ENCODE results near the gene GMEB1. TPM values are rescaled to one million over a fixed set of nuclear protein-coding genes. Genes with fewer than 3 reads are reported as not detected.
"Not testable (repeated sequence)": the region's sequence is repeated elsewhere in the genome, so short reads cannot be mapped to it uniquely, and the experiment has no call there.

GMEB1 gene
- total and polyA plus RNA-seq, 2 donors (not counting 1 experiment from before 2014, with no cell fraction given), result 7.5 to 21.7 TPM

DNA sequence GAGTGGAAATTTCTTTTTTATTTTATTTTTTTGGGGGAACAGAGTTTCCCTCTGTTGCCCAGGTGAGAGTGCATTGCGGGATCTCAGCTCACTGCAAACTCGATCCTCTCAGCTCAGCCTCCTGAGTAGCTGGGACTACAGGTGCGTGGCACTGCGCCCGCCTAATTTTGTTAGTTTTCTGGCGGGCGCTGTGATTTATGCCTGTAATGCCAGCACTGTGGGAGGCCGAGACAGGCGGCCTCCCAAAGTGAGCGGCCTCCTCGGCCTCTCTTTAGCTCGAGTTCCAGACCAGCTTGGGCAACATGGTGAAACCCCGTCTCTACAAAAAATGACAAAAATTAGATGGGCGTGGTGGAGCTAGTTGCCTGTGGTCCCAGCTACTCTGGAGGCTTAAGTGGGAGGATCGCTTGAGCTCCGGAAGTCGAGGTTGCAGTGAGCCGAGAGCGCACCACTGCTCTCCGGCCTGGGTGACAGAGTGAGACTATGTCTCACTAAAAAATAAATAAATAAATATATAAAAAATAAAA, 2.7 kb downstream of the GMEB1 start:
- H3K27ac Mint-ChIP-seq, result no peak overlapping the region
- Histone ChIP-seq H4K20me1 (ENCODE audit: control insufficient read depth, insufficient read depth, low read length, poor library complexity, severe bottlenecking) (peaks cover 4% of the 10 kb centered on the region), H3K36me3 (replicated peaks in 1 of 2; ENCODE audit: control extremely low read depth in 1 of 2, control insufficient read depth in 1 of 2, extremely low read depth in 1 of 2, insufficient read depth in 2 of 2, low read length in 1 of 2) (no peaks in the 10 kb centered on the region), H3K27me3 (replicated peaks in 1 of 4; ENCODE audit: control extremely low read depth in 1 of 4, control insufficient read depth in 3 of 4, insufficient read depth in 4 of 4, low read length in 3 of 4) (no peaks in the 10 kb centered on the region), H3K9me3 (ENCODE audit: control extremely low read depth in 1 of 3, control insufficient read depth in 2 of 3, insufficient read depth in 1 of 3, low read length in 2 of 3) (no peaks in the 10 kb centered on the region), H3K27ac (ENCODE audit: low read length in 2 of 2) (peak overlapping the region in 1 of 2 donors; percentile 34), H3K4me1 (ENCODE audit: control insufficient read depth in 2 of 2, insufficient read depth in 2 of 2, low read length in 2 of 2) (peaks cover 5 to 24% of the 10 kb centered on the region in 2 donors), H3K79me2 (ENCODE audit: control insufficient read depth, insufficient read depth, low read length) (peaks cover 57% of the 10 kb centered on the region), H3K9ac (ENCODE audit: low read length) (no peak overlapping the region), H3K4me2 (replicated peaks; ENCODE audit: low read depth, low read length, poor library complexity, severe bottlenecking) (no peak overlapping the region), H2AFZ (ENCODE audit: insufficient read depth, low read depth, low read length, poor library complexity, severe bottlenecking) (no peak overlapping the region), H3K4me3 (ENCODE audit: control extremely low read depth in 1 of 5, extremely low read depth in 1 of 5, insufficient read depth in 1 of 5, low read depth in 2 of 5, low read length in 4 of 5) (no peak overlapping the region)
- peaks cover 20% of the 10 kb centered on the region for H3K4me1 Mint-ChIP-seq
- CTCF ChIA-PET, result interaction anchor here (1.7 kb wide), 1 partner anchor 65 kb away, joined by 4 read pairs; the partner anchor contains the start of gene YTHDF2
- H3K9me3 Mint-ChIP-seq (ENCODE audit: insufficient read depth), result no peaks in the 10 kb centered on the region
- ATAC-seq (ENCODE audit: low read depth) (no peak), DNase-seq (no peak)
- WGBS (ENCODE audit: insufficient coverage), result 99% methylated on average over 13 of the region's 20 CpGs
- no peak for TF ChIP-seq EZH2 (IDR thresholded peaks at IDR 0.05; ENCODE audit: borderline replicate concordance, insufficient read depth, low read depth, low read length, poor library complexity, severe bottlenecking)
- TF ChIP-seq, protein P1, sequence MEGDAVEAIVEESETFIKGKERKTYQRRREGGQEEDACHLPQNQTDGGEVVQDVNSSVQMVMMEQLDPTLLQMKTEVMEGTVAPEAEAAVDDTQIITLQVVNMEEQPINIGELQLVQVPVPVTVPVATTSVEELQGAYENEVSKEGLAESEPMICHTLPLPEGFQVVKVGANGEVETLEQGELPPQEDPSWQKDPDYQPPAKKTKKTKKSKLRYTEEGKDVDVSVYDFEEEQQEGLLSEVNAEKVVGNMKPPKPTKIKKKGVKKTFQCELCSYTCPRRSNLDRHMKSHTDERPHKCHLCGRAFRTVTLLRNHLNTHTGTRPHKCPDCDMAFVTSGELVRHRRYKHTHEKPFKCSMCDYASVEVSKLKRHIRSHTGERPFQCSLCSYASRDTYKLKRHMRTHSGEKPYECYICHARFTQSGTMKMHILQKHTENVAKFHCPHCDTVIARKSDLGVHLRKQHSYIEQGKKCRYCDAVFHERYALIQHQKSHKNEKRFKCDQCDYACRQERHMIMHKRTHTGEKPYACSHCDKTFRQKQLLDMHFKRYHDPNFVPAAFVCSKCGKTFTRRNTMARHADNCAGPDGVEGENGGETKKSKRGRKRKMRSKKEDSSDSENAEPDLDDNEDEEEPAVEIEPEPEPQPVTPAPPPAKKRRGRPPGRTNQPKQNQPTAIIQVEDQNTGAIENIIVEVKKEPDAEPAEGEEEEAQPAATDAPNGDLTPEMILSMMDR (IDR thresholded peaks at IDR 0.05), result no peak
- no peaks in the 10 kb centered on the region for H3K27me3 Mint-ChIP-seq
- intact Hi-C loops (cut with micrococcal nuclease), result no loop called here
- POLR2A ChIA-PET, result interaction anchor here (0.6 to 1.4 kb wide), 5 partner anchors 22 to 65 kb away, joined by 3 to 6 read pairs (median 3); partner anchors contain the start of genes TAF12 and YTHDF2
- H3K4me3 Mint-ChIP-seq, result no peak overlapping the region

GRCh38 chr1:28672971-28673370, 4.4 kb downstream of the GMEB1 start:
- ATAC-seq (ENCODE audit: low read depth); H3K4me3 Mint-ChIP-seq; H3K9me3 ChIP-seq (ENCODE audit: control extremely low read depth in 1 of 3, control insufficient read depth in 2 of 3, insufficient read depth in 1 of 3, low read length in 2 of 3); POLR2A ChIA-PET; H3K4me2 ChIP-seq (replicated peaks; ENCODE audit: low read depth, low read length, poor library complexity, severe bottlenecking); H3K9me3 Mint-ChIP-seq (ENCODE audit: insufficient read depth); DNase-seq; H2AFZ ChIP-seq (ENCODE audit: insufficient read depth, low read depth, low read length, poor library complexity, severe bottlenecking); H3K4me3 ChIP-seq (ENCODE audit: control extremely low read depth in 1 of 5, extremely low read depth in 1 of 5, insufficient read depth in 1 of 5, low read depth in 2 of 5, low read length in 4 of 5); H3K27me3 Mint-ChIP-seq; H3K9ac ChIP-seq (ENCODE audit: low read length); H3K36me3 ChIP-seq (replicated peaks in 1 of 2; ENCODE audit: control extremely low read depth in 1 of 2, control insufficient read depth in 1 of 2, extremely low read depth in 1 of 2, insufficient read depth in 2 of 2, low read length in 1 of 2); intact Hi-C loops (cut with micrococcal nuclease); H4K20me1 ChIP-seq (ENCODE audit: control insufficient read depth, insufficient read depth, low read length, poor library complexity, severe bottlenecking); H3K27me3 ChIP-seq (replicated peaks in 1 of 4; ENCODE audit: control extremely low read depth in 1 of 4, control insufficient read depth in 3 of 4, insufficient read depth in 4 of 4, low read length in 3 of 4); CTCF ChIA-PET; H3K27ac ChIP-seq (ENCODE audit: low read length in 2 of 2); H3K27ac Mint-ChIP-seq: not testable (repeated sequence)
- Histone ChIP-seq H3K79me2 (ENCODE audit: control insufficient read depth, insufficient read depth, low read length) (peaks cover 71% of the 10 kb centered on the region), H3K4me1 (ENCODE audit: control insufficient read depth in 2 of 2, insufficient read depth in 2 of 2, low read length in 2 of 2) (peaks cover 5 to 18% of the 10 kb centered on the region in 2 donors)
- H3K4me1 Mint-ChIP-seq, result peaks cover 19% of the 10 kb centered on the region
- 98% methylated on average over 10 of the region's 15 CpGs for WGBS (ENCODE audit: insufficient coverage)

All from B cell (primary cell).